Fibroblast of lung (primary cell): Measurements from ENCODE around the gene EFNA2. TPM values are rescaled to one million over a fixed set of nuclear protein-coding genes. Genes with fewer than 3 reads are reported as not detected.

Experiments
- DNase-seq, 2 donors: peaks; one replicate each; pipeline versions ENCODE4 v3.0.0 to v3.0.0-alpha.2; 2010; ENCODE audit warnings: low read depth in 2 of 2
- H2AFZ ChIP-seq: 2 replicates; pipeline ENCODE4 v1.5.1; 2012; ENCODE audit warnings: low read length, control low read depth, inconsistent platforms
- H3K27ac ChIP-seq: 2 replicates; pipeline ENCODE4 v1.5.1; 2011; ENCODE audit warnings: low read length, control low read depth; ENCODE audit not compliant: insufficient read depth
- H3K27me3 ChIP-seq: 2 replicates; pipeline ENCODE4 v1.5.1; 2011; ENCODE audit warnings: mild to moderate bottlenecking, low read length; ENCODE audit not compliant: control insufficient read depth, insufficient read depth
- H3K36me3 ChIP-seq: 2 replicates; pipeline ENCODE4 v1.5.1; 2011; ENCODE audit warnings: low read length; ENCODE audit not compliant: control insufficient read depth, insufficient read depth
- H3K4me1 ChIP-seq: 2 replicates; pipeline ENCODE4 v1.5.1; 2011; ENCODE audit warnings: low read length; ENCODE audit not compliant: control insufficient read depth, insufficient read depth; ENCODE audit errors: extremely low read depth
- H3K4me2 ChIP-seq: 2 replicates; pipeline ENCODE4 v1.5.1; 2011; ENCODE audit warnings: low read length, control low read depth; ENCODE audit not compliant: insufficient read depth; ENCODE audit errors: extremely low read depth
- H3K4me3 ChIP-seq, 4 experiments: fragments of 200-600 bp in 1 of 4; sonication (generic) in 1 of 4; replicated peaks in 1 of 4; 2 replicates each; pipeline ENCODE4 v1.5.1; 2011 to 2016; ENCODE audit warnings: low read length in 4 of 4, low read depth in 3 of 4, mild to moderate bottlenecking in 3 of 4, control low read depth in 2 of 4, inconsistent platforms in 1 of 4, mixed read lengths in 1 of 4; ENCODE audit not compliant: insufficient read depth in 1 of 4; ENCODE audit errors: control extremely low read depth in 1 of 4
- H3K79me2 ChIP-seq: 2 replicates; pipeline ENCODE4 v1.5.1; 2012; ENCODE audit warnings: mild to moderate bottlenecking, low read length, inconsistent platforms; ENCODE audit not compliant: control insufficient read depth, insufficient read depth
- H3K9ac ChIP-seq: 2 replicates; pipeline ENCODE4 v1.5.1; 2011; ENCODE audit warnings: mild to moderate bottlenecking, low read length, control low read depth; ENCODE audit not compliant: insufficient read depth
- H3K9me3 ChIP-seq: 2 replicates; pipeline ENCODE4 v1.5.1; 2012; ENCODE audit warnings: low read depth, low read length; ENCODE audit not compliant: control insufficient read depth, insufficient read depth
- H4K20me1 ChIP-seq: 2 replicates; pipeline ENCODE4 v1.5.1; 2011; ENCODE audit warnings: low read length; ENCODE audit not compliant: control insufficient read depth, insufficient read depth; ENCODE audit errors: extremely low read depth
- CTCF ChIP-seq, 2 donors: IDR thresholded peaks in 1 of 2; conservative IDR thresholded peaks in 1 of 2; 1 replicate in 1 of 2; 2 replicates in 1 of 2; pipeline ENCODE4 v1.5.1; 2011 to 2012; ENCODE audit warnings: low read length in 2 of 2, control low read depth in 1 of 2, inconsistent platforms in 1 of 2, low read depth in 1 of 2, mild to moderate bottlenecking in 1 of 2
- EZH2 ChIP-seq: IDR thresholded peaks from 2 replicates; pipeline ENCODE4 v1.5.1; 2012; ENCODE audit warnings: low read length, control low read depth, mild to moderate bottlenecking; ENCODE audit errors: missing control alignments
- polyA plus RNA-seq, 2 donors: library from polyadenylated mRNA; depleted of rRNA in 1 of 2; stranded (reverse) in 1 of 2; unstranded in 1 of 2; fragments of >200 nt; gene quantifications; 2 replicates each; pipeline ENCODE4 v1.2.1, GENCODE V29; 2011 to 2012; ENCODE audit warnings: missing spikeins in 1 of 2
- total RNA-seq: library from RNA; depleted of rRNA; stranded (reverse); fragments of >200 nt; gene quantifications from 2 replicates; pipeline ENCODE4 v1.2.1, GENCODE V29; 2014

Gene EFNA2
- total and polyA plus RNA-seq, 2 donors (not counting 1 experiment from before 2014, with no cell fraction given), result 0.17 TPM; not detected in 1

DNA sequence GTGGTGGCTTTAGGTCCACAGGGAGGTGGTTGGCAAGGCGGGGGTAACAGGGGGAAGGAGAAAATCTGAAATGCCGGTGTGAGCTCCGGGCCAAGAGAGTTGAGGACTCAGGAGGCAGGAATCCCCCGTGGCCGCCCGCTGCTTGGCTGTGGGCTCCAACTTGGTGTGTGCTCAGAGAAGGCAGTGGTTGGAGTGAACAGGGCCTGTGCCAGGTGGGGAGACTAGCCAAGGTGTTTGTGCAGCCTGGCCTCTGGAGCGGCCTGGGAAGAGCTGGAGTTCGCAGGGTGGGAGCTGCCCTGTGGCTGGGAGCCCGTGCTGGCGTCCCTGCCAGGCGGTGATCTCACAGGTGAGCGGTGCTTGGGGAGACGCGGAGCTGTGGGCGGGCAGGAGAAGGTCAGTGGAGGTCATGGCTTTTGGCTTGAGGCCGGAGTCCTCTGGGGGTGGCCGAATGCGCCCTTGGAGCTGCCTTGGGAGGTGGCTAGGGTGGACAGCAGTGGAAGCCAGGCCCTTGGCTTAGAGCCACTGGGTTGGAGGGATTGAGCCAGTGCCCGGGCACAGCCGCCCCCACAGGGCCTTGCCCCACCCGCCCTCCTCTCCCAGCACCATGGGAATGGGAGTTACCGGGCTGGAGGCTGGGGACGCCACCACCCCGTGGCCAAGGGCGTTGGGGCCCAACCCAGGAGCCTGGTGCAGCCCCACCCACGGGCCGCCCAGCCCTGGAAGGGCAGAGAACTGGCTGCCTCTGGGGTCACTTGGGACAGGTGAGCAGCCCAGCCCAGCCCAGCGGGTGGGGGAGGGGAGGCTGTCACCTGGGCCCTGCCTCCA is 23.7 kb upstream of the EFNA2 start:
- H3K36me3 ChIP-seq, result peaks cover 10% of the 10 kb centered on the region
- TF ChIP-seq CTCF (conservative IDR thresholded peaks at IDR 0.05 in 1 of 2, IDR thresholded peaks at IDR 0.05 in 1 of 2; ENCODE audit: low read depth in 1 of 2, low read length in 2 of 2), result no peak
- TF ChIP-seq EZH2, result no peak
- peak overlapping the region; percentile 91 for H3K4me2 ChIP-seq

GRCh38 chr19:1262623-1263123 is 23.0 kb upstream of the EFNA2 start:
- H3K9ac ChIP-seq, result peak overlapping the region; percentile 13
- H3K4me3 ChIP-seq, result no peak overlapping the region
- H3K27me3 ChIP-seq, result no peaks in the 10 kb centered on the region
- H3K9me3 ChIP-seq, result no peaks in the 10 kb centered on the region
- peaks cover 57% of the 10 kb centered on the region for H3K4me1 ChIP-seq
- peak overlapping the region; percentile 95 for H3K27ac ChIP-seq
- TF ChIP-seq CTCF (conservative IDR thresholded peaks at IDR 0.05 in 1 of 2, IDR thresholded peaks at IDR 0.05 in 1 of 2; ENCODE audit: low read depth in 1 of 2, low read length in 2 of 2) (no peak), EZH2 (no peak)
- H3K36me3 ChIP-seq, result peaks cover 6% of the 10 kb centered on the region
- H2AFZ ChIP-seq, result no peak overlapping the region
- DNase-seq, result no peak
- H3K4me2 ChIP-seq, result peak overlapping the region; percentile 19
- H3K79me2 ChIP-seq, result peaks cover 8% of the 10 kb centered on the region
- no peaks in the 10 kb centered on the region for H4K20me1 ChIP-seq

More for the DNA sequence above, 23.7 kb upstream of the EFNA2 start:
- Histone ChIP-seq H2AFZ (no peak overlapping the region), H3K9ac (peak overlapping the region; percentile 92), H3K27me3 (no peaks in the 10 kb centered on the region), H3K9me3 (no peaks in the 10 kb centered on the region), H3K79me2 (peaks cover 11% of the 10 kb centered on the region), H3K4me3 (peak overlapping the region in 3 of 4 experiments; percentile 50 to 72 (median 60)), H3K27ac (peak overlapping the region; percentile 95), H3K4me1 (peaks cover 54% of the 10 kb centered on the region), H4K20me1 (no peaks in the 10 kb centered on the region)
- DNase-seq, result peak in 1 of 2 donors; percentile 83

DNA sequence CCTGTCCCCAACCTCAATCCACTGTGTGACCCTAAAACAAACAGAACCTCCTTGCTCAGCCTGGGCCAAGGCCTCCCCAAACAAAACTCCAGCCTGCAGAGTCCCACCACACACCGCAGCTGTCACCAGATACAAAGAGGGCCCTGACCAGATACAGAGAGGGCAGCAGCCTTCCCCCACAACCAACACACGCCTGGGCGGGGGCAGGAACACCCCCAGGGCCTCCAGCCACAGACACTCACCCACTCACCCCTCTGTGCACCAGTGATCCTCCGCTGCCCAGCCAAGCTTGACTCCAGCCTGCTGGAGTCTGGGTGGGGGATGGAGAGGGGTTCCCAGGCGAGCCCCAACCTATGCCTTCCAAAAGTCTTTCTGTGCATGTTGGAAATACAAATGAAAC is 22.5 kb upstream of the EFNA2 start:
- H3K79me2 ChIP-seq, result peaks cover 4% of the 10 kb centered on the region
- H3K9me3 ChIP-seq, result no peaks in the 10 kb centered on the region
- H3K27ac ChIP-seq, result peak overlapping the region; percentile 95
- peaks cover 56% of the 10 kb centered on the region for H3K4me1 ChIP-seq
- no peaks in the 10 kb centered on the region for H4K20me1 ChIP-seq
- no peak overlapping the region for H3K4me2 ChIP-seq
- H3K9ac ChIP-seq, result no peak overlapping the region
- TF ChIP-seq EZH2 (no peak), CTCF (conservative IDR thresholded peaks at IDR 0.05 in 1 of 2, IDR thresholded peaks at IDR 0.05 in 1 of 2; ENCODE audit: low read depth in 1 of 2, low read length in 2 of 2) (no peak)
- H3K27me3 ChIP-seq, result no peaks in the 10 kb centered on the region
- no peak overlapping the region for H3K4me3 ChIP-seq
- H2AFZ ChIP-seq, result no peak overlapping the region
- no peak for DNase-seq
- peaks cover 3% of the 10 kb centered on the region for H3K36me3 ChIP-seq
